GM18502 (cell line): ENCODE measurements around the gene DOK5.

Source experiments
- ATAC-seq: cut with Tn5 transposase; IDR thresholded peaks from one replicate; pipeline ENCODE4 v1.9.1; 2021; ENCODE audit warnings: mild to moderate bottlenecking; ENCODE audit not compliant: unreplicated experiment, poor library complexity

Gene DOK5

DNA sequence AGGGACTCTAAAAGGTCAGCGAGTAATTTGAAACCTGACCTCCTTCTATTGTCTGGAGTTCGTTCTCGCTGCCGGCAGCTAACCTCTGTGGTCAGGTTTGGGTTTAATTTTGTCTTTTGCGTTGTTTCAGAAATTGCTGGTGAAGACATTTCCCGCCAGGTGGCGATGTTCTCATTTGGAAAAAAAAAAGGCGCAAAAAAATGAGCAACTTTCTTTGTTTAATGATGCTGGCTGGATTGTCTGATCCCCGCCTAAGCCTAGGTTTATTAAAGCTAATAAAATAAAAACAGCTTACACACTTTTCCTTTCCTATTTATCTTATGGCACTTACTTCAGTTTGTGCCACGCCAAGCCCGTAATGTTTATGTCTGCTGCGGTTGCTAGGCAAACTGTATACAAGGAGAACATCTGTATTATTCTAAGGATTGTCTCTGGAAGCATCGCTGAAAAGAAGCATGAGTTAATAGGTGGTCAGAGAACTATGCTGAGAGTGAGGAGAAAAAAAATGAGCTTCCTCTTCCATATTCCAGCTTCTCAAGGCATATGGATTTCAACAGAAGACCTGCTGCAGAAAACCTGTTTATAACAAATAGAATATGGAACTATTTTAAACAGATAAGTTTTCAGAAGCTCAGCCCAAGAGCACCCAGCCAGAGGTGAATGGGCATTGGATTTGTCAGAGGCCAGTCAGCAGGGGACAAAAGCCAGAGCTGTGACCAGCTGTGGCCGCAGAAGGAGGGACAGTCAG, 205.7 kb downstream of the DOK5 start:
- ATAC-seq = no peak

DNA sequence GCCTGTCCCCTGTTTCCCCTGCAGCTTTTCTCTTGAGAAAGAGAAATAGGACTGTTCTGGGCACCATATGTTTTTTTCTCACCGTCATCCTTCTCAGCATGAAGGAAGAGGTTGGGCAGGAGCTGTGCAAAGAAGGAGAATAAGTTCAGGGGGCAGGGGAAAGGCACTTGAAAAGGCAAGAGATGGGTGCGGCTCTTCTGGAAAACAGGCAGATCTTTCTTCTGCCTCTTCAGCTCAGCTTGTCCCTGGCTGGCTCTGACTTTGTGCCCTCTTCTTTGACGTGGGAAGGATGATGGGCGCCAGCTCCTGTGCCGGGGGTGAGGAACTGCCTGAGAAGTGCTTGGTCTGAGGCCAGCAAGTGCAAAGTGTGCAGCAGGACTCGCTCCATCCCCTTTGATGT, 206.5 kb downstream of the DOK5 start:
- no peak for ATAC-seq

DNA sequence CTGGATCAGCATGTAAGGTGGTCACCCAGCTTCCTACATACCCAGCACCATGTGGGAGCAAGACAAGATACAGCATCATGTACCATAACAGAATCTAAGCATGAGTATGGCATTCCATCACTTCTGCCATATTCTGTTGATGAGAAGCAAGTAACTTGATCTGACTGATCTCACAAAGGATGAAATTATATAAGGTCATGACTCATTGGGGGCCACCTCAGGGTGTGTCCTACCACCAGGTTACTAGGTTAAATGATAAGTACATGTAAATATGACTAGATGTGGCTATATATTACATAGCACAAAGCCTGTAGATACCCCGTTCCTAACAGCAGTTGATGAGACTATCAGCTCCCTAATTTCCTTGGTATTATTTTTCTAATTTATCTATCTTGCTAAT, 213.1 kb downstream of the DOK5 start:
- ATAC-seq = no peak

- no peak for ATAC-seq
These were observed 214.9 kb downstream of the DOK5 start for GRCh38 chr20:54690323-54690722.

DNA sequence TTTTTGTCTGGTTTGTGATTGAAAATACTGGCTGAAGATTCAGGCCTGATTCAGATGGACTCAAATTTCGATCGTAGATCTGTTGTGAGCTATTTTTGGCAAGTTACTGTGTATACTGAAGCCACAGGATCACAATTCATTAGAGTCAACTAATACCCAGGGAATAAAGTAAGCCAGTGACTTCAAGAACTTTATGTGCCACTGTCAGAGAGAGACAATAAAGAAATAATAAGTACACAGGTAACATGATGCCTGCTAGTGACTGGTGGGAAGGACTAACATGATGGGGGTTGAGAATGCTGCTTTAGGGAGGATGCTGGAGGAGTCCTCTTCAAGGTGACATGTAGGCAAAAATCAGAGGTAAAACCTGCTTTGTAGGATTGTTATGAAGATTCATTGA, 215.9 kb downstream of the DOK5 start:
- ATAC-seq = no peak

DNA sequence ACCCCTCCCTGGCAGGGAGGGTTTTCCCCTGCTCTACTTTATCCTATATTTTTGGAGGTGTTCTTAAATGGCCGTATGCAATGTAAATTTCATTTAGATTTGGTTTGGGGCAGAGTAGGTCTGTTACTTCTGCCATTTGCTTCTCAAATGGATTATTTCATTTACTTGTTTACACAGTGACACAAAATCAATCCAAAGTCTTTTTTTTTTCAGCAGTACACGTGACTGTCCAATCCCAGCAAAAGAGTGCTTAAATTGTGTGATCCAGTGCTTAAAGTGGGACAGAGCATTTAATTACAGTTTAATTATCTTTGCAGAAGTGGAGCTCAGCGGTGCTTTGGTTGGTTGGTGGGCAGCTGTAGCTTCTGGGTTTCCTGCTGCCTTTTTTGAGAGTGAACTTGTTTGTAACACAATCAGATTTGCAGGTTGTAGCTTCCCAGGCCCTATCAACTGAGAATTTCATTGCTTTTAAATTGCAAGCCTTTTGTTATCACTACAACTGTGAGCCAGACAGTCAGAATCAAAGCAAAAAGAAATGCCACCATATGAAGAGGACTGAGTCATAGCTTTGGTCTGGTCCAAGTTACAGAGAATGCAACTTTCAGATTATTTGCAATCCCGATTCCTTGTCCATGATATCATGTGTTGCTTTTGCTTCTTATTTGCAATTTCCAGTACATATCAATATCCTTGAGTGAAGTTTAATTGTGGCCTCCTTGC, 216.9 kb downstream of the DOK5 start:
- ATAC-seq = no peak

GRCh38 chr20:54694516-54694915, 219.1 kb downstream of the DOK5 start:
- ATAC-seq = no peak

DNA sequence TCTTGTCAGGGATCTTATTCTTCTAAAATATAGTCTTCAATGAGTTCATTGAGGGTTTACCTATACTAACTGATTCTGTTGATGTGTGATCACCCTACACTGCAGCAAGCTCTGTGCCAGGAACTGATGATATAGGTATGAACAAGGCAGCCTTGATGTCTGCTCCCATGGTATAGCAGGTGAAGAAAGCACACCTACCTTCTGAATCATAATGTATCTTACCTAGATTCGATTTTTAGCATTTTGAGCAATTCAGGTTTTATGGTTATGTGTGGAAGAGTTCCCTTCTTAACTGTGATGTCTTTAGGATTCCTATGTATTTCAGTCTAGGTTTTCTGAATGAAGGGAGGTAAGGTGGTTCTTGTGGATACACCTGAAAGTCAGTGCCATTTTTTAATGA, 223.0 kb downstream of the DOK5 start:
- ATAC-seq = no peak
